Cerebellar cortex (tissue), 1 donor: Measurements from ENCODE around the gene WFIKKN1.
A peak's percentile ranks its signal among the peaks of the same experiment; 100 is the strongest.

Experiments used
- DNase-seq: peaks from one replicate; pipeline ENCODE4 v3.0.0-alpha.2; 2015; ENCODE audit warnings: low spot score

Gene WFIKKN1

GRCh38 chr16:657487-657886, 26.7 kb downstream of the WFIKKN1 start:
- DNase-seq, result no peak

- DNase-seq, result no peak
Measured at GRCh38 chr16:658679-659571, 28.1 kb downstream of the WFIKKN1 start.

GRCh38 chr16:659618-660017, 28.8 kb downstream of the WFIKKN1 start:
- DNase-seq, result no peak

- DNase-seq, result no peak
Measured at GRCh38 chr16:660132-660458, 29.3 kb downstream of the WFIKKN1 start.

GRCh38 chr16:660459-661183, 29.8 kb downstream of the WFIKKN1 start:
- DNase-seq, result peak; percentile 79

- DNase-seq, result no peak
Measured at GRCh38 chr16:661184-661821, 30.5 kb downstream of the WFIKKN1 start.

- no peak for DNase-seq
Measured at GRCh38 chr16:662095-662494, 31.3 kb downstream of the WFIKKN1 start.

- DNase-seq, result no peak
Measured at GRCh38 chr16:662597-662996, 31.8 kb downstream of the WFIKKN1 start.

- DNase-seq, result no peak
Measured at GRCh38 chr16:666572-666971, 35.8 kb downstream of the WFIKKN1 start.

GRCh38 chr16:667113-667779, 36.5 kb downstream of the WFIKKN1 start:
- no peak for DNase-seq

GRCh38 chr16:667780-668518, 37.2 kb downstream of the WFIKKN1 start, which contains the start of gene RHOT2:
Gene RHOT2, plus strand, starts transcription at chr16:668132. Its CDS starts 68 bp downstream, at chr16:668200.
- peak; percentile 89 for DNase-seq

- no peak for DNase-seq
Measured at GRCh38 chr16:668519-669171, 37.9 kb downstream of the WFIKKN1 start.

- no peak for DNase-seq
Measured at GRCh38 chr16:669666-670065, 38.9 kb downstream of the WFIKKN1 start.

GRCh38 chr16:670485-671352, 39.9 kb downstream of the WFIKKN1 start:
- no peak for DNase-seq

GRCh38 chr16:671353-672131, 40.8 kb downstream of the WFIKKN1 start:
- no peak for DNase-seq

- DNase-seq, result no peak
Measured at GRCh38 chr16:672371-672770, 41.6 kb downstream of the WFIKKN1 start.

GRCh38 chr16:672851-673250, 42.1 kb downstream of the WFIKKN1 start:
- no peak for DNase-seq

- no peak for DNase-seq
Measured at GRCh38 chr16:673399-673991, 42.7 kb downstream of the WFIKKN1 start.
